A549 (cell line): Measurements from ENCODE around the gene TXNIP.

Experiments used
- CHD4 ChIP-seq: fragments of 200-600 bp; sonication (generic); IDR thresholded peaks from 2 replicates; pipeline ENCODE4 v1.6.1; 2016; ENCODE audit warnings: antibody characterized with exemption, mild to moderate bottlenecking, borderline replicate concordance
- CTCF ChIP-seq: fragments of >200 bp; sonication (Bioruptor Twin); formaldehyde crosslinking; IDR thresholded peaks from 3 replicates; pipeline ENCODE4 v1.5.1; 2016
- ELK1 ChIP-seq: fragments of 150-350 bp; IDR thresholded peaks from 2 replicates; pipeline ENCODE4 v1.6.1; 2014; ENCODE audit warnings: low read depth, mild to moderate bottlenecking, low read length
- HOXA7 ChIP-seq: fragments of 250-450 bp; sonication (Bioruptor Pico); IDR thresholded peaks from 2 replicates; pipeline ENCODE4 v1.5.0; 2020; ENCODE audit warnings: mild to moderate bottlenecking, moderate library complexity
- JUN ChIP-seq, 2 experiments: fragments of >200 bp; sonication (Bioruptor Twin); formaldehyde crosslinking; IDR thresholded peaks; 2 replicates in 1 of 2; 3 replicates in 1 of 2; pipeline ENCODE4 v1.6.1; 2016 to 2017
- KDM1A ChIP-seq: fragments of 200-600 bp; sonication (generic); IDR thresholded peaks from 2 replicates; pipeline ENCODE4 v1.6.1; 2016; ENCODE audit warnings: low read depth, mild to moderate bottlenecking
- MAX ChIP-seq: IDR thresholded peaks from 2 replicates; pipeline ENCODE4 v1.6.1; 2012
- MAZ ChIP-seq: fragments of 150-350 bp; IDR thresholded peaks from 2 replicates; pipeline ENCODE4 v1.6.1; 2014; ENCODE audit warnings: antibody characterized with exemption, low read depth, low read length, borderline replicate concordance
- POLR2A ChIP-seq: IDR thresholded peaks from 2 replicates; pipeline ENCODE4 v1.6.1; 2012; ENCODE audit warnings: mild to moderate bottlenecking, low read length
- RAD21 ChIP-seq, 2 experiments: fragments of >200 bp in 1 of 2; sonication (Bioruptor Twin) in 1 of 2; formaldehyde crosslinking in 1 of 2; IDR thresholded peaks in 1 of 2; conservative IDR thresholded peaks in 1 of 2; 2 replicates in 1 of 2; 3 replicates in 1 of 2; pipeline ENCODE4 v1.6.1; 2012 to 2018; ENCODE audit warnings: inconsistent platforms in 1 of 2
- REST ChIP-seq: fragments of 200-600 bp; sonication (generic); IDR thresholded peaks from 2 replicates; pipeline ENCODE4 v1.6.1; 2016; ENCODE audit warnings: antibody characterized with exemption, mild to moderate bottlenecking, moderate library complexity
- RFX5 ChIP-seq: fragments of 450-650 bp; IDR thresholded peaks from 2 replicates; pipeline ENCODE4 v1.7.1; 2014; ENCODE audit warnings: antibody characterized with exemption, mild to moderate bottlenecking, moderate library complexity
- SREBF2 ChIP-seq: fragments of 450-650 bp; IDR thresholded peaks from 2 replicates; pipeline ENCODE4 v1.6.1; 2014; ENCODE audit warnings: mild to moderate bottlenecking, moderate library complexity

- no peak for TF ChIP-seq MAX
- TF ChIP-seq ELK1, result no peak
- TF ChIP-seq KDM1A, result no peak
- TF ChIP-seq CTCF, result no peak
- TF ChIP-seq RFX5, result no peak
- TF ChIP-seq POLR2A, result no peak
- TF ChIP-seq SREBF2, result no peak
- no peak for TF ChIP-seq HOXA7 (CRISPR knock-in tag)
- TF ChIP-seq JUN (IDR thresholded peaks at IDR 0.05), result no peak
- no peak for TF ChIP-seq MAZ
- TF ChIP-seq CHD4, result no peak
- TF ChIP-seq REST, result no peak
- TF ChIP-seq RAD21 (conservative IDR thresholded peaks at IDR 0.05 in 1 of 2, IDR thresholded peaks at IDR 0.05 in 1 of 2), result no peak
Measured at GRCh38 chr1:146019231-146020057, 23.1 kb upstream of the TXNIP start.
